Renal pelvis (tissue), 4 donors: Measurements from ENCODE around the gene FICD. TPM values are rescaled to one million over a fixed set of nuclear protein-coding genes. Genes with fewer than 3 reads are reported as not detected.

Experiments used
- DNase-seq: peaks from one replicate; pipeline ENCODE4 v3.0.0-alpha.2; 2013
- polyA plus RNA-seq, 3 donors: library from polyadenylated mRNA; unstranded; fragments of 120-200 nt; gene quantifications; one replicate each; pipeline ENCODE4 v1.2.1, GENCODE V29; 2013; ENCODE audit not compliant: insufficient read length in 3 of 3

Gene FICD
- polyA plus RNA-seq, 3 donors: 3.5 to 5.0 (median 3.9) TPM

DNA sequence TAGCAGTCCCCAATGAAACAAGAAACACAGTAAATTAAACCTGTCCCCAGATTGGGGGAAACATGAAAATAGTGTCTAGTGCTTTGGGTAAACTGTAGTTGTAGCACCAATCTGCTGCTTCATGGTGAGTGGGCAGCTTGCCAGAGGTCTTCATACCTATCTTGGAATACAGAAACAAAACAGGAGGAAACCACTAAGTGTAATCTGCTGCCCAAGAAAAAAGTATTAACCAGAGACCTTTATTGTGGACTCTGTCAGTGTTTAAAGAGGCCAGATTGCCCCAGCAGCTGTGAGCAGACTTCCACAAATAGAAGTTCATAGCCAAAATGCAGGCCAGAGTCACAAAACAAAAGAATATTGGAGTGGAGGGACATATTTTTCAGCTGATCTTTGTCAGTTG, 49.6 kb downstream of the FICD start:
- DNase-seq: no peak

DNA sequence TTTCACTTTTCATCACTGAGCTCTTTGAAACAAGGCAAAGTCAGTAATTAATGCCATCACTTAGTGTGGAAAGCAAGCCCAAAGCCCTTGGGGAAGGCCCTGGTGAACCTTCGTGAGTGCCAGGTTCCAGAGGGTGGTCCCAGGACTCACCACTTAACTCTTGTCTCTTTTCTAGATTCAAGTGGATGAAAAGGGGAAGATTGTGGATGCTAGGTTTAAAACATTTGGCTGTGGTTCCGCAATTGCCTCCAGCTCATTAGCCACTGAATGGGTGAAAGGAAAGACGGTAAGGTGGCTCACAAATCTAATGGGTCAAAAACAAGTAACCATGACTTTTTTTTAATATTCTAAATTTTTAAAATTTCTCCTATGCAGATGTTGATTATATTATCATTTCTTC, 50.1 kb downstream of the FICD start:
- no peak for DNase-seq

- no peak for DNase-seq
Observed at GRCh38 chr12:108565976-108566375, 50.9 kb downstream of the FICD start.

GRCh38 chr12:108566452-108566851, 51.4 kb downstream of the FICD start:
- DNase-seq: no peak

DNA sequence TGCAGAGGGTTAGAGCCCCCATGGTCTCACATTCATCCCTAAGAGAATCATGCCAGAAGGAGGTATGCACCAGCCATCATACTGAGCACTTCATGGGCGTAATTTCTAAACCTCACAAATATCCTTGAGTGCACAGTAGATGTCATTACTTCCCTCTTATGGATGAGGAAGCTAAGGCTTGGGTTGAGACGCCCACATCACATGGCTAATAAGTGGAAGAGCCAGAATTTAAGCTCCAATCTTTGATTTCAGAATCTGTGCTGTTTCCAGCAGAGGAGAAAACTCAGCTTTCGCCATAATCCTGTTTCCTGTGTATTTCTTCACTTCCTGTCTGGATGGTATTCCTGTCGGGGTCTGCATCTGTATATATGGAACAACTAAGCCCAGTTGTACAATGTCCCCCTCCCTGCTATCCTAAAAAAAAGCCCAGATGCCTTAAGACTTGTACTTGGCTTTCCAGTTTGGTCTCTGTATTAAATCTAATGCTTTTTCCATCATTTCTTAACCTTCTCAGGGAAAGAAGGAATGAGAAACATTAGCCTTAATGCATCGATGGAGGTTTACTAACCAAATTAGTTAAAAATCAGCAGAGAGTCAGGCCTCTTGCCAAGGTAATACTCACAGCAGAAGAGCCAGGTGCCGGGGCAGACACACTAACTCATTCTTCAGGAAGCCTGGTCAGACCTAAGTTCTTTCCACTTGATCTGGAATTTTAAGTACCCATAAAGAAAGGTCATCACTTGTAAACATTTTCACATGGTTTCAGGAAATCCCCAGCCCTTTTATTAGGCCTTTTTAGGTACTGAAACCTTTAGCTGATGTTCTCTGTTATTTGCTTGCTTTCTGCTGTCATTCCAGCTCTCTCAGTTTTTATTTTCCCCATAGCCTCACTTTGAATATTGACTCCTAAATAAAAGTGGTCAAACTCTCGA, 52.6 kb downstream of the FICD start:
- DNase-seq: no peak

DNA sequence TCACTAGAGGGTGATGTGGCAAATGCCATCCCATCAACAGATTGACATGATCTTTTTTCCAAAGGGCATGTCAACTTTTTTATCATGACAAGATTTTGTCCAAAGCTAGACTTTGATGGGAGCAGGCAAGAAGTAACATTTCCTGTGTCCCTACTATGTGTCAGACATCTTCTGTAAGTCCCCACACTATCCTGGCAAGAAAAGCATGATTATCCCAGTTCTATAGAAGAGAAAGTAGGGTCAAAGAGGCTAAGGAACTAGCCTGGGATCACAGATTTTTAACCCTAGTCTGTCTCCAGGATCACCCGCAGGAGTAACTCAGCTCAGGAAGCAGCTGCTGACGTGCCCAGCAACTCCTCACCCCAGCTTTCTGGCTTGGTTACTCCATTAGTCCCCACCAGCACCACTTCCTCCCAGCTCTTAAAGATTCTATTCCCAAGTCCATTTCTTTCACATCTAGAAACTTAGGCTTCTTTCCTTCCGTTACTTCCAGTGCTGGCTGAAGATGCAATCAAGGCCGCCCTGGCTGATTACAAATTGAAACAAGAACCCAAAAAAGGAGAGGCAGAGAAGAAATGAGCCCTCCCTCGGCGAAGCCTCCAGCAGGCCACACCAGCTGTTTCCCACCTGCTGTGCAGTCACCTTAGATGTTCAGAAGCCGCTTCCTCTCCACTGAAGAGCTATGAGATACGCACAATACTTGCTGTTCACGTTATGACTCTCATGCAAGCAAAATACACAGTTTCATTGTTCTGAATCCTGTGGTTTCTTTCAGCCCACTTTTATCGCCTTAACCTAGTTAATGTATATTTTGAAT, 53.5 kb downstream of the FICD start:
- no peak for DNase-seq

Other genes with a start within 250 kb of the FICD start
- 1 to 10 TPM; 3.3 to 5.8 (median 4.3) TPM for gene CMKLR1, start 176.0 kb upstream of the FICD start, polyA plus RNA-seq
- gene SART3, start 45.9 kb downstream of the FICD start, polyA plus RNA-seq: 10 to 100 TPM; 58.6 to 69.4 (median 67.2) TPM
- 100 to 1,000 TPM in 2 of 3 donors, 10 to 100 TPM in 1; 99.2 to 112 (median 109) TPM for gene ISCU, start 47.3 kb downstream of the FICD start, polyA plus RNA-seq
- gene TMEM119, start 82.8 kb downstream of the FICD start, polyA plus RNA-seq: 10 to 100 TPM; 15.3 to 25.2 (median 16.7) TPM
- gene SELPLG, start 118.6 kb downstream of the FICD start, polyA plus RNA-seq: 1 to 10 TPM; 1.8 to 2.2 (median 1.9) TPM
- 10 to 100 TPM; 58.9 to 66.0 (median 62.2) TPM for gene CORO1C, start 216.2 kb downstream of the FICD start, polyA plus RNA-seq